NCI-H526 (cell line): ENCODE data around the gene NMNAT3.

Experiments
- DNase-seq, 2 experiments: peaks; one replicate each; lab custom pipeline; 2025; lab: John Stamatoyannopoulos, UW

Gene NMNAT3

GRCh38 chr3:139521144-139521543 lies 156.6 kb downstream of the NMNAT3 start:
- DNase-seq, result no peak

- DNase-seq, result peak in 1 of 2 experiments; percentile 49
Observed at GRCh38 chr3:139519998-139520737, 157.6 kb downstream of the NMNAT3 start.

- DNase-seq, result no peak
Observed at GRCh38 chr3:139518926-139519842, 158.6 kb downstream of the NMNAT3 start.

- no peak for DNase-seq
Observed at GRCh38 chr3:139518306-139518705, 159.5 kb downstream of the NMNAT3 start.

- DNase-seq, result no peak
Observed at GRCh38 chr3:139517321-139518065, 160.3 kb downstream of the NMNAT3 start.

GRCh38 chr3:139514741-139515140 lies 163.0 kb downstream of the NMNAT3 start:
- no peak for DNase-seq
